GM19395 (cell line): ENCODE results near the gene DCHS2.

ENCODE experiments used
- ATAC-seq: cut with Tn5 transposase; IDR thresholded peaks from one replicate; pipeline ENCODE4 v1.9.1; 2021; ENCODE audit warnings: mild to moderate bottlenecking, moderate library complexity; ENCODE audit not compliant: unreplicated experiment

The DCHS2 gene

GRCh38 chr4:154399259-154399974 lies 92.2 kb downstream of the DCHS2 start:
- ATAC-seq = no peak

DNA sequence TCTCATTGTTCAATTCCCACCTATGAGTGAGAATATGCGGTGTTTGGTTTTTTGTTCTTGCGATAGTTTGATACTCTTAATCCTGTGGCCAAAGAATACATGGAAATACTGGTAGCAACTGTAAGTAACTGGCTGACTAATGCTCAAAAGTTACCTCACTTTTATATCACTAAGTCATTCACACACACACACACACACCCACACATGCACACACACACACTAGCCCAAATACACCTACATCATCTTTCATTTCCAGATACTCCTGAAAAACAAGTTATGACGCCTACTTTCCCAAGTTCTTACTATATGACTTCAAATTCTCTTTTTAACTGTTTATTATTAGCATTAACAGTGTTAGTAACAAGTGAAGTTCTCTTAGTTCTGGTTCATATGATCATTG lies 101.3 kb downstream of the DCHS2 start:
- ATAC-seq = no peak

- ATAC-seq = no peak
Measured at GRCh38 chr4:154389148-154389547, 102.5 kb downstream of the DCHS2 start.

DNA sequence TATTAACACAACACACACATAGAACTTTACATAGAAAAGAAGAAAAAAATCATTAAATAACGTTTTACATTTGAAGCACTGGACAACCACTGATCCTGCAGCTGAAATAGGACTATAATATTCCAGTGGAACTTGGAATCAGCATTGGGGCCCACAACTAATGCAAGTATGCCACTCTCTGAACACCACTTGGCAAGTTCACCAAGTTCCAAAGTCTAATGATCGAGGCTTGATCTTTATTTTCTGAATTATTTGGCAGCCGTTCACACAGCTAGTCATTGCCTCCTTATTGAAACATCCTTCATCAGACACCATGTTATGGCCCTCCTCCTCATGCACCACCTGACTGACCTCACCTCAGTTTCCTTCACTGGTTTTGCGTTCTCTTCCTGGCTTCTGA lies 107.6 kb downstream of the DCHS2 start:
- ATAC-seq = no peak

DNA sequence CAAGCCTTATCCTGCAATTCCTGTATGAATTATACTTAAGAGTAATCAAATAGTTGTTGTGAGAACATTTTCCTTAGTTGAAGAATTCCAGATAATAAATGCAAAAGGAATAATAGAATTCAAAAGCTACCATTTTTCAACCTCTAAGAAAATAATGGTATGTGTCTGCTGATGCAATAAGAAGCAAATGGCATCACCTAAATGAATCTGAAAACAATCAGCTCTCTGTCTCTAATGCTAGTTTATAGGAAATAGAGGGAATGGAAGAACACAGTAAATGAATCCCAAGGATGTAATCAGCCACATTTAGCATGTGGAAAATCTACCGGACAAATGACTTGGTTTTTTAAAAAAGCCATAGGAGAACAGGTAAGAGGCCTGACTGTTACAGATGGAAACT lies 115.1 kb downstream of the DCHS2 start:
- ATAC-seq = no peak

DNA sequence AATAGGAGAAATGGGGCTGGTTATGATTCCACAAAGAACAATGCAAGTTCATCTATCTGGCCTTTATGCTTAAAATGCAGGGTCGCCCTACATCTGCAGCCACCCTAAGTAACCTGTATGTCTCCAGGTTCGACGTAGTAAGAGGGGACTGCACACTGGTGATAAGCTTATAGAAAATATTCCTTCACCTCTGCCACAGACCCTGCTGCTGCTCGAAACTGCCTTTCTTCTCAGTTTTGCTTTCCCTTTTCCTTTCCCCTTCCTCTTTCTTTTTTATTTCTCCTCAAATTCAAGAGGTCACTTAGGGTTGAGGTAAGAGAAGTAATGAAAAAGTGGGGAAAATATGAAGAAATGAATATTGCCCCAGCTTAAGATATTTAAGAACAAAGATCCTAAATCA lies 123.5 kb downstream of the DCHS2 start:
- ATAC-seq = peak; percentile 81

GRCh38 chr4:154367659-154368058 lies 123.9 kb downstream of the DCHS2 start:
- ATAC-seq = peak; percentile 49

- no peak for ATAC-seq
Measured at GRCh38 chr4:154366956-154367355, 124.6 kb downstream of the DCHS2 start.

DNA sequence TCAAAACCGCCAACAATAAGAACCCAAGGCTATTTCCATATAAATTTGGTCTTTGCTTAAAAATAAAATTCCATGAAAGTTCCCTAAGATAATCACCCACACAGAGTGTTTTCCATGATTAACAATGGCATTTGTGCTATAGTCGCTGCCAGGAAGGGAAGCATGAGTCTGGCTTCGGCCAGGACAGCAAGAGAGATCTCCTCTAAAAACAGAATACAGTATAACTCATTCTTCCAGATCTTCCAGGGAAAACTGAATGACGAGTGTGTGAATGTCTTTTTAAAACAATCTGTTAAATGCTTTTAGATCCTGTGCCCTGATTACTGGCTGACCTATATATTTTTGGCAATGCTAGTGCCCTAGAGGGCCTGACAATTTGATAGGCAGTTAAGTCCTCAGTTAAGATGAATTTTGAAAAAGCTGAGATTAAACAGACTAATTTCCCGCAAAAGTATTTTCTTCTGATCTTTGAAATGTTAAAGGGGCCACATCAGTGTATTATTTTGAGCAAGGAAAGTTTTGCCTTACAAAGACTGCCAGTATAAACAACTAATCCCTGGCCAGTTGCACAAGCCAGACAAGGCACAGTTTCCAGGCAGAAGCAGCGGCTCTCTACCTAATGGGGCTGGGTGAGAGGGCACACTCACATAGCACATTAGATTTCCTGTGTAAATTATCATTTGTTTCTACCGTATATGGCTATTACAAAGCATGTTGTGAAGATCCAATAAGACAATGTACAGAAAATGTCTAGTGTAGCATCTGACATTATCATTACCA lies 127.3 kb downstream of the DCHS2 start:
- no peak for ATAC-seq

- ATAC-seq = peak; percentile 82
Measured at GRCh38 chr4:154361450-154361849, 130.1 kb downstream of the DCHS2 start.

DNA sequence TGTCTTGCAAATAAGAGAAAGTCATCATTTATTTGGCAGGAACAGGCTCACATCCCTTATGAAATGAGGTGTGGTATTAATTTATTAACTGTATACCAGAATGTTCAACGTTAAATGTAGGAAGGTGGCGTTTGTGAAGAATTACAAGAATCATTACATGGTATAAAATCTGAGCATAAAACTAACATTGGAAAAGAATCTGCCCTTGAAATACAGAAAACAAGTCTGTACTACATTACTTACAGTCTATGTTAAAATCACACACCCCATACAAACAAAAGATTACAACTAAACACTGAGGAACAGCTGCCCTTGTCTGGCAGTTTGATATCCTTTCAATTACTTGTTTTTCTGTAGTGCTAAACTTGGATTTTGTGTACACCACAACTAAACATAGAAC lies 131.1 kb downstream of the DCHS2 start:
- no peak for ATAC-seq

DNA sequence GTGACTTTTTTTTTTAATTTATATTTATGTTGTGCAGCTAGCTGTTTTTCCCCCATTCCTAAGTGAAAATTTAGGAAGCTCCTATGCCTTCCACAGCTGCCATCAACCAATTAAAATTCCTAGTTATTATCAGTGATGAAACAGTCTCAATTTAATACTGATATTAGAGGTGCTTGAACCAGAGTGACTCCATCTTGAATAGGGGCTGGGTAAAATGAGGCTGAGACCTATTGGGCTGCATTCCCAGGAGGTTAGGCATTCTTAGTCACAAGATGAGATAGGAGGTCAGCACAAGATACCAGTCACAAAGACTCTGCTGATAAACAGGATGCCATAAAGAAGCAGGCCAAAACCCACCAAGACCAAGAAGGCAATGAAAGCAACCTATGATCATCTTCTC lies 136.7 kb downstream of the DCHS2 start:
- ATAC-seq = no peak

- peak; percentile 73 for ATAC-seq
Measured at GRCh38 chr4:154349829-154350228, 141.8 kb downstream of the DCHS2 start.

- ATAC-seq = no peak
Measured at GRCh38 chr4:154348657-154349056, 142.9 kb downstream of the DCHS2 start.

GRCh38 chr4:154345359-154345758 lies 146.2 kb downstream of the DCHS2 start:
- no peak for ATAC-seq

GRCh38 chr4:154344686-154345085 lies 146.9 kb downstream of the DCHS2 start:
- ATAC-seq = peak; percentile 77

- no peak for ATAC-seq
Measured at GRCh38 chr4:154343651-154344050, 147.9 kb downstream of the DCHS2 start.

- ATAC-seq = no peak
Measured at GRCh38 chr4:154341448-154341847, 150.2 kb downstream of the DCHS2 start.

DNA sequence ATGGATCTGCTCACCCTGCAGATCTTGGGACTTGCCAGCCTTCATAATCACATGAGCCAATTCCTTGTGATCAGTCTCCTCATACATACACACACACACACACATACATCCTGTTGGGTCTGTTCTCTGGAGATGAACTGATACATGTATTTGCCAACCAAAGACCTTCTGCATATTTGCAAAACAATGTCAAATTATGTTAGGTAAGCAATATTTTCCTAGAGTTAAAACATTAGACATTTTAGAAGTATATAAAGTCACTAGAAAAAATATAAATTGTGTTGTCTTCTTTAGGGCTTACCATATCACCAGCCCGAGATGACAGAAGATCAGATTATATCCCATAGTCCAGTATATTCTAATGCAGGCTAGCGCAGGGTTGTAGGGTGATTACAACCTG lies 156.0 kb downstream of the DCHS2 start:
- no peak for ATAC-seq

GRCh38 chr4:154332681-154333421 lies 158.7 kb downstream of the DCHS2 start:
- peak; percentile 90 for ATAC-seq

GRCh38 chr4:154329939-154330338 lies 161.7 kb downstream of the DCHS2 start:
- ATAC-seq = no peak
